Left lobe of liver (tissue), 2 donors: Measurements from ENCODE around the gene CCDC91. TPM values are rescaled to one million over a fixed set of nuclear protein-coding genes. Genes with fewer than 3 reads are reported as not detected.

Experiments
- ATAC-seq: fragments of 200-7000 bp; cut with Tn5 transposase; one replicate; pipeline ENCODE4 v1.9.1; 2020; ENCODE audit warnings: mild to moderate bottlenecking, moderate library complexity
- DNase-seq: peaks from one replicate; pipeline ENCODE4 v3.0.0-alpha.2; 2020; ENCODE audit warnings: low spot score
- total RNA-seq: library from RNA; stranded (reverse); gene quantifications from one replicate; pipeline ENCODE4 v1.2.1, GENCODE V29; 2021
- donor health status: DM: no; HTN: no; CAD: no; lungs with moderate emphysema.
- donor health status: DM: no; HTN: yes; CAD: no.

Gene CCDC91
- total RNA-seq, 1 donor from 2014 or later = 11.9 TPM

GRCh38 chr12:28512876-28513275, 322.6 kb downstream of the CCDC91 start:
- ATAC-seq = no peak

GRCh38 chr12:28513983-28514382, 323.7 kb downstream of the CCDC91 start:
- DNase-seq (no peak), ATAC-seq (no peak)

More at GRCh38 chr12:28512876-28513275, 322.6 kb downstream of the CCDC91 start:
- DNase-seq = no peak

DNA sequence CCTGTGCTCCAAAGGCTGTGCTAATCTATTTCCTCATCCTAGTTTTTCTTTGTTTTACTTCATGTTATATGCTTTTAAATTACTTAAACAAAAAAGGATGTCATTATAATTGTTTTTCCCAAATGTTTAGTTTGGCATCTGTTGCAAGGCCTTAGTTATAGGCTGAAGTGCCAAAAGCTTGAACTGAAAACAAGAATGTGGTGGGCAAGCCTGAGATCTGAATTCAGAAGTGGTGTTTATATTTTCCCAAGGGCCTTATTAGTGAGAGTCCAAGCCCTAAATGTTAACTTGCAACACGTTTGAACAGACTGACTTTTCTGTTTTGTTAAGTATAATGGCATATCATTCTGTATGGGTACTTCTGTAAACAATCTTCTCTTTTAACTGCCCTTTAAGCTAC, 326.8 kb downstream of the CCDC91 start:
- ATAC-seq (no peak), DNase-seq (no peak)

DNA sequence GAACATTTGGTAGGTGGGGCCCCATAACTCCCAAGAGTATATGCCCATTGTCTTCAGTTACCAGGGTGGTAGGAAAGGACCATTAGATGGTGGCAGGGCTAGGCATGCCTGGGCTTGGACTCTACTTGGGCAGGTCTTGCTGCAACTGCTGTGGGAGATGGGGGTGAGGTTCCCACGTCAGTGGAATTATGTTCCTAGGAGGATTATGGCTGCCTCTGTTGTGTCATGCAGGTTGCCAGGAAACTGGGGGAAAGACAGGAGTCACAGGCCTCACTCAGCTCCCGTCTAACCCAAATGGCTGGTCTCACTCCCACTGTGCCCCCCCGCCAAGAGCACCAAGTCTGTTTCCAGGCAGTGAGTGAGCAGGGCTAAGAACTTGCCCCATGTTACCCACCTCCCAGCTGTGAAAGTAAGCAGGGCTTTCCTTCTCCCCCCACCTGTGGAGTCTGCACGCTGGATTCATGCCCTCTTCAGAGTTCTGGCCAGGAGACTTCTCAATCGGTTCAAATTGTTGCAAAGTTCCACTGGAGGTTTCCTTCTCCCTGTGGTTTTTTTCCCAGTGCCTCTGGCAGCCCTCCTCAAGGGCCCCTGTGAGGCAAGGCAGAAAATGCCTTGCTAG, 337.5 kb downstream of the CCDC91 start:
- DNase-seq (no peak), ATAC-seq (no peak)

DNA sequence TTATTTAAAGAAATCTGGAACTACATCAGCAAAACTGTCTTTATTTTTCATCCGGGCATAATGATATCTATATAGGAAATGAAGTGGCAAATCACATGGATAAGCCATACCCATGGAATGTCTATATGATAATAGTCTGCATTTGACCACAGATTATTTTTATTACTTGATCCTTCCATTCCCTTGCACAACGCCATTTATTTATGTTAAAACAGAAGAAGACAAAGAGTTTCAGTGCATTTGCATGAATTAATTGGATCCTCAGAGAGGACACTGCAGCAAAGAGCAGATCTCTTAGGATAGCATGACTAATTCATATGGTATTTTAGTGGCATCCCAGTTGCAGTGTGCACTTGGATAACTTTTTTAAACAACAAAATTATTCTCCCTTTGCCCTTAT, 345.0 kb downstream of the CCDC91 start:
- ATAC-seq (no peak), DNase-seq (no peak)

GRCh38 chr12:28536088-28536487, 345.8 kb downstream of the CCDC91 start:
- no peak for DNase-seq
- no peak for ATAC-seq

GRCh38 chr12:28537474-28537873, 347.2 kb downstream of the CCDC91 start:
- ATAC-seq = no peak

GRCh38 chr12:28539691-28540323, 349.6 kb downstream of the CCDC91 start:
- DNase-seq (no peak), ATAC-seq (no peak)

More at GRCh38 chr12:28537474-28537873, 347.2 kb downstream of the CCDC91 start:
- DNase-seq = no peak

DNA sequence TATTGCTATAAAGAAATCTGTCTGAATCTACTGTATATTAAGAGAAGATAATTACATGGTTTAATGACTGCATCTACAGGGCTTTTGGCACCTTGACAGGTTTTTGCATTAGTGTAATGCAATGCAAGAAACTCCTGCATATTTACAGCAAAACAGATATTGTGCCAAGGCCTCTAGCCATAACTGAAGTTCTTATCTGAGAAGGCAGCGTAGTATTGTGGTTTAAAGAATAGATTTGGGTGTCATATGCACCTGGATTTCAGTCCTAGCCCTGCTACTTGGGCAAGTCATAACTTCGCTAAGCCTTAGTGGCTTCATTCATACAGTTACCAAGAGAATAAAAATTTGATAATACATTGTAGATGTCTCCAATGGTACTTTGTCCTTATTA, 350.1 kb downstream of the CCDC91 start:
- no peak for DNase-seq
- ATAC-seq = no peak

DNA sequence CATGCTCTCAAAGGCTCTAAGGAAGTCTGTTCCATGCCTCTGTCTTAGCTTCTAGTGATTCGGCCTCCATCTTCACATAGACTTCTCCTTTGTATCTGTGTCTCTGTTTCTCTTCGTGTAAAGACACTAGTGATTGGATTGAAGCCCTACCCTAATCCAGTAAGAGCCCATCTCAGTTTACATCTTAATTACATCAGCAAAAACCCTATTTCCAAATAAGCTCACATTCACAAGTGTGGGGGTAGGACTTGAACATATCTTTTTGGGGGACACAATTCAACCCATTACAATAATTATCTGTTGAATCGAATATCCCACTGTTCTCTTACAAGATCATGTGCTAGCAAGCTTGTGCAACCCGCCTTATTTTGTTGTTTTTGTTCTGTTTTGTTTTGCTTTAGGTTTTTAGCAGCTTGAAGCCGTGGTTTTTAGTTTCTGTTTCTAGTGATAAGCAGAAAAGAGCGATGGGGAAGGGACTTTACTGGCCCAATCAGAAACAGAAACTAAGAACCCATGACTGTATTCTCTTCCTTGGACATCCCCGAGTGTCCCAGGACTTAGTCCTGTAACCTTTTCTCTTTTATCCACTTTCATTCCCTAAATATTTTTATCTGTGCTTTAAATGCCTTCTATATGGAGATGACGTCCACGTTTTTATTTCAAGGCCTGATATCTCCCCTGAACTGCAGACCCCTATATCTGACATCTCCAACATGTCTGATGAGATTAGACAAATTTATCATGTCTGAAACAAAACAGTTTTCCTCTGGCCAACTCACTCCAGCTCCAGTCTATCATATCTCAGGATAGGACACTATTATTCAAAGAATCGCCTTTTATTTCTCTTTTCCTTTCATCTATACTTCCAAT, 353.0 kb downstream of the CCDC91 start:
- no peak for ATAC-seq
- DNase-seq = no peak

GRCh38 chr12:28550757-28551704, 360.8 kb downstream of the CCDC91 start:
- ATAC-seq (no peak), DNase-seq (no peak)

- DNase-seq (no peak), ATAC-seq (no peak)
Measured at GRCh38 chr12:28552251-28552970, 362.2 kb downstream of the CCDC91 start.

- ATAC-seq = no peak
- DNase-seq = no peak
Measured at GRCh38 chr12:28555748-28556147, 365.5 kb downstream of the CCDC91 start.

GRCh38 chr12:28558250-28558649, 368.0 kb downstream of the CCDC91 start:
- ATAC-seq (no peak), DNase-seq (no peak)

DNA sequence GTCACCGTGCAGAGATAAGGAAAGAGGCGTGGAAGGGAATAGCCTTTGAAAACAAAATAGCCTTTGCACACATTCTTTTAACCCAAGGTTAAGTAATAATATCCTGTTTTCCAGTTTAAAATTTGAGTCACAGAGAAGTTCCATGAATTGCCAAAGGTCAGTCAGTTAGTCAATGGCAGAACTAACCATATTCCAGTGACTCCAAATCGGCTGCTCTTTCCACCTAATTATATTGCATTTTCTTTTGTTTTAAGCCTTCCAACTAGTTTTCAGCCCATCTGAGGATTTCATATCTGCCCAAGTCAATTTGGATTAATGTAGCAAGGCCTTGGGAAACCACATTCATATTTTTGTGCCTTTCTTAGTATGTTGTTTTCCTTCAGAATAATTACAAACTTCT, 373.0 kb downstream of the CCDC91 start:
- no peak for DNase-seq
- no peak for ATAC-seq

- ATAC-seq (no peak), DNase-seq (no peak)
Measured at GRCh38 chr12:28563936-28564335, 373.7 kb downstream of the CCDC91 start.

DNA sequence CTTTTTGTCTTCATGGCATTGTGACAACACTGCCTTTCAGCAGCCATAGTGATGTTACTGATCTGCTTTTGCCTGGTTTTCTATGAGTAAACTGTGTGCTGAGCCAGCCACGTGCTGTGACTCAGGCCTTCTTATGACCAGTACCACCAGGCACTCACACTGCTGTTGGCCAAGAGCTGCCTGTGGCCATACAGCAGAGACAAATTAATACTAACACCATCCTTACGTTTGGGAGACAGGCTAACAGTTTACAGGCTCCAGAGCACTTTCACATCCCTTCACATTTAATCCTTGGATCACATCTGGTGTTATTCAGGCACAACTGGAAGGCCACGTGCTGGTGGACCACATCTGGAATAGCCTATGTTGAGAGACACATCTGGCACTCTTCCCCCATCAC, 377.9 kb downstream of the CCDC91 start:
- ATAC-seq = no peak
- DNase-seq = no peak

GRCh38 chr12:28568704-28569103, 378.4 kb downstream of the CCDC91 start:
- DNase-seq (no peak), ATAC-seq (no peak)

DNA sequence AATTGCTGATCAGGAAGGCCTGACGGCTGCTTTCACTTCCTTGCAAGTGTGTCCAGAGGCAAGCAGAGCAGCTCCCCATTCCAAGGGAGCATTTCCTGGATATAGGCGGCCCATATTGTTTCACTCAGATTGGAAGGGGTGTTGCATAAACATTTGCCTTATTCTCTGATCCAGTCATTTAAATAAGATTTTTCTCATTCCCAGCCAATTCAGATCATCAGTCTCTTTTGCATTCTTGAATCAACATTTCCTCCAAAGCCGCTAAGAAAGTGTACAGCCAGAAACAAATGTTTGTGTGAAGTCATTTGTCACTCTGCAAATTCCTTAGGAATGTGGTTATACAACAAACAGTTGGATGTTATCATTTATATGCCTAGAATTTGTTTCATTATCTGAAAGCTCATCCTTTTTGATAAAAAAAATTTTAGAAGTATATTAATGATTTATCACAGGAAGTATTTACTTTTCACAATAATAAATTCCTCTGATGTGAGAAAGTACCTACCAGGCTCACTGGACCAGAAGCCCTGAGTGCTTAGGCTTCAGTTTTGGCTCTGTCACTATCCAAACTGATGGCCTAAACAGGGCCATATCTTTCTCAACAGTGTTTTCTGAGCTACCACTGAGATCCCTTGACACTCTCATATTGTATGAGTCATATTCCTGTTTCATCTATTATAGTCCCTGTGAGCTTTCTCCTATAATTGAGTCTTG, 379.6 kb downstream of the CCDC91 start:
- ATAC-seq = no peak
- DNase-seq = no peak
